Stimulated activated CD4-positive, alpha-beta T cell treated with anti-CD3 and anti-CD28 coated beads, TNF-alpha, amount 100 ng/mL, for 24 hours (primary cell): ENCODE data around the gene CPAMD8.
A peak's percentile ranks its signal among the peaks of the same experiment; 100 is the strongest.
"Not testable (repeated sequence)": the region's sequence is repeated elsewhere in the genome, so short reads cannot be mapped to it uniquely, and the experiment has no call there.

Source experiments
- DNase-seq, 3 experiments: peaks; one replicate each; pipeline ENCODE4 v3.0.0-alpha.2; 2020; ENCODE audit warnings: low read depth in 3 of 3

The CPAMD8 gene

DNA sequence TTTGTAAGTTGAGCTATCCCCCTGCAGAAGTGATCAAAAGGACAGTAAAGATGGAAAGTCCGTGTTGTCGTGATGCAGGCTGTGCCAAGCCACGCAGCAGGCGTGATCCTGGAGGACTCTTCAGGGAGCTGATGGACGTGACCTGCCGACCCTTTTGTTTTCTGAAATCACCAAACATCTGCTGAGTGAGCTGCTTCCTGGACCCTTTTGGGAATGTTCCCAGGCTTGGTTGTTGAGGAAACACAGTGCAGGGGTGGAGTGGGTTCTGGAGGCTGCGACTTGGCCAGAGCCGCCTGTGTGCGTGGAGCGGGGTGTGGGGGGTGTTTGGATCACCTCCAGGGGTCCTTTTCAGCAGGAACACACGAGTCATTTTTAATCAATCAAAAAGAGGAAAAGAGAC, 15.4 kb upstream of the CPAMD8 start:
- DNase-seq = no peak

DNA sequence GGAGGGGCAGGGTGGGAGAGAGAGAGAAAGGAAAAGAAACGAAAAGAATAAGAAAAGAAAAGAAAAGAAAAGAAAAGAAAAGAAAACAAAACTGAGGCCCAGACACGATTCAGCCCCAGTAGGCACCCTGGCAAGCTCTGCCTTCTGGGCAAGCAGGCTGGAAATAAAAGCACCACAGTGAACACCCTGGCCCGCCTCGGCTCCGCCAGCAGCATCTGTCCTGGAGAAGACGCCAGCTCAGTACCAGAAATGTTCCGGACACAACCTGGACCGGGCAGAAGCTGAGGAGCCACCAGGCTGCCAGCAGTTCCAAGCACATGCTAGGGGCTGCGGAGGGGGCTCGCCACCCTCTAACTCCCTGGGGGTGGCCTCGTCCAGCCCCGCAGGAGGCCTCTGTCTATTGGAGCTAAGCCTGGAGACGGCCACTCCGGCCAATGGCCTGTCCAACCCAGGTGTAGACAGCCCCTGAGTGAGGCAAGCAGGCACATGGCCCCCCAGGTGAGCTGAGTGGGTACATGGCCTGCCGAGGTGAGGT, 11.4 kb upstream of the CPAMD8 start:
- DNase-seq = no peak

DNA sequence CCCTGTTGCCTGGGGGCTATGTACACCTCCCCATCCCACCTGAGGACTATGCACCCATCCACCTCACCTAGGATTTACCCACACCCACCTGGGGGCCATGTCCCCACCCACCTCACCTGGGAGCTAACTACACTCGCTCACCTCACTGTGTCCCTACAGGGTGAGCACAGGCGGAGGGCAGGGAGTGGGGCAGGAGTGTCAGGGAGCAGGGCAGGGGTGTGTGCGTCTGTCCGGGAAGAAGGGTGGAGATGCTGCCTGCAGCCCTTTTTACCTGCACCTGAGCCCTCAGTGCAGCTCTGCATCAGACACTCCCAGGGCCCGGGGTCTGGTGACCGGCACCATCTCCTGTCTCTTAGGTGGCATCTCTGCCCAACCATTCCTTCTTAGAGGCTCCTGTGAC, 10.6 kb upstream of the CPAMD8 start:
- DNase-seq = no peak

DNA sequence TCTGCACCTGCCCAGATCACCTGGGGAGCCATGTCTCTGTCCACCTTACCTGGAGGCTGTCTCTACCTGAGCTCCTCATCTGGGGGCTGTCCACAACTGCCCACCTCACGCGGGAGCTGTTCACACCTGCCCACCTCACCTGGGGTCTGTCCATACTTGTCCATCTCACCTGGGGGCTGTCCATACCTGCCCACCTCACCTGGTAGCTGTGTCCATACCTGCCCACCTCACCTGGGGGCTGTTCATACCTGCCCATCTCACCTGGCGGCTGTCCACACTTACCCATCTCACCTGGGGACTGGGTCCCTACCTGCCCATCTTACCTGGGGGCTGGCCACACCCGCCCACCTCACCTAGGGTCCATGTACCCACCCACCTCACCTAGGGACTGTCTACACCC, 10.0 kb upstream of the CPAMD8 start:
- no peak for DNase-seq

DNA sequence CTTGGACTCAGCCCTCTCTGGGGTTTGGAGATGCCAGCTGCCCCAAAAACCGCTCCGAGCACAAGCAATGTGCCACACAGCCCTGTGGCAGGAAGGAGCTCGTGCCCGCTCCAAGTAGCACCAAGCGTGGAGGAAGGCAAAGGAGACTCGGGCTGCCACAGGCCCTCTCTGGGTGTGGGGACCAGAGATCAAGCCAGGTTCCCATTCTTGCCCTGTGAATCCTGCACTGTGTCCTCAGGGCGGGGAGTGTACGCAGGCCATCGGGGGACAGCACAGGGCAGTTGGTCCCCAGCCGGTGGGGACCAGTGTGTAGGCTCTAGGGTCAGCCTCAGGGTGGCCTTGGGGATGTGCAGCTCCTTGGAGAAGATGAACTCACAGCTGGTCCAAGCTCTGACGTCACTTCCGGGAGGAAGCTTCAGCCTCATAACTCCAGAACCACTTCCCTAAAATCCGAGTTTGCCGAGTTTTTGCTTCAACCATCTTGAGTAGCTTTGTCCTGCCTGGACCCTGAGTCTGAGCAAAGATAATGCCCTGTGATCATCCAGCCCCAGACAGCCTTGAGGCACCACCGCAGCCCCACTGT, 9.3 kb upstream of the CPAMD8 start:
- no peak for DNase-seq

DNA sequence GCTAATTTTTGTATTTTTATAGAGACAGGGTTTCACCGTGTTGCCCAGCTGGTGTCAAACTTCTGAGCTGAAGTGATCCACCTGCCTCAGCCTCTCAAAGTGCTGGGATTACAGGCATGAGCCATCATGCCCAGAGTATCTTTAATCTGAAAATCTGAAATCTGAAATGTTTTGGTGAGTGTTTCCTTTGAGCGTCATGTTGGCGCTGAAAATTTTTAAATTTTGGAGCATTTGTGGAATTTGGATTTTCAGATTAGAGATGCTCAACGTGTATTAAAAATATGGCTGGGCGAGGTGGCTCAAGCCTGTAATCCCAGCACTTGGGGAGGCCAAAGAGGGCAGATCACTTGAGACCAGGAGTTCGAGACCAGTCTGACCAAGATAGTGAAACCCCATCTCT, 5.1 kb upstream of the CPAMD8 start:
- DNase-seq = no peak

DNA sequence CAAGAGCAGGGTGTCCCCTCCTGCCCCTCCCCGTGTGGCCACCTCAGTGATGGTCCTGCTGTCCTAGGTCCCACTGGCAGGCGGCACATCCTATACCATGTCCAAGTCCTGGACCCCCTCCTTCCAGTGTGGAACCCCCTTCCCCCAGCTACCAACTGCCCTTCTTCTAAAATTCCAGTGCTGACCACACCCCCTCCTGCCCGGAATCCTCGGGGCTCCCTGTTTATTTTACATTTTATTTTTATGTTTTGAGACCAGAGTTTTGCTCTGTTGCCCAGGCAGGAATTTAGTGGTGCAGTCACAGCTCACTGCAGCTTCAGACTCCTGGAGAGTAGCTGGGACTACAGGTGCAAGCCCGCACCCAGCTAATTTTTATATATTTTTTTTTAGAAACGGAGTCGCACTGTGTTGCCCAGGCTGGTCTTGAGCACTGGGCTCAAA, 945 bp upstream of the CPAMD8 start:
- DNase-seq = no peak

DNA sequence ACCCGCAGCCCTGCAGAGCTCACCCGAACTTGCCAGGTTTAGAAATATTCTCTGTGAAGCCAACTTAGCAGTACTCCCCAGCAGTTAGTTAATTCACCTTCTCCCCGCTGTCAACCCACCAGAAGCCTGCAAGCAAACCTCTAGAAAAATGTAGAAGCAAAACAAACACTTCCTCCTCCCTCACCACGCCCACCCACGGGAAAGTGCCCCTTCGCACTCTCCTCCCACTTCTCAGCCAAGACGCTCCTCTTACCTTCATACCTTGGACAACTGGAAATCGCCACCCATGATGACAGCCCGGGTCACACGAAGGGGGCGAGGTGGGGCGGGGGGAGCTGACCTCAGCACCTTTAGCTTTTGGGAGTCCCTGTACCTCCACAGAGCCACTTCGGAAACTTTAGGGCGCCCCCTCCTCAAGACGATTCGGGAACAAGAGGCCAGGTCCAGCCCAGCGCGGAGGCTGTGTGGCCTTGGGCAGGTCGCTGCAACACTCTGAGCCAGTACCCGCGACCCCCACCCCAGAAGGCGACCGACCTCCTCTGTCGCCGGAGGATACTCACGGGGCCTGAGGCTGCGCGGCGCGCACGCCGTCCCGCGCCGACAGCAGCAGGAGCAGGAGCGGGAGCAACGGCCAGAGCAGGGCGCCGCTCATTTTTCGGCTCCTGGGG, 485 bp downstream of the CPAMD8 start:
- DNase-seq = peak in 1 of 3 experiments; percentile 9

DNA sequence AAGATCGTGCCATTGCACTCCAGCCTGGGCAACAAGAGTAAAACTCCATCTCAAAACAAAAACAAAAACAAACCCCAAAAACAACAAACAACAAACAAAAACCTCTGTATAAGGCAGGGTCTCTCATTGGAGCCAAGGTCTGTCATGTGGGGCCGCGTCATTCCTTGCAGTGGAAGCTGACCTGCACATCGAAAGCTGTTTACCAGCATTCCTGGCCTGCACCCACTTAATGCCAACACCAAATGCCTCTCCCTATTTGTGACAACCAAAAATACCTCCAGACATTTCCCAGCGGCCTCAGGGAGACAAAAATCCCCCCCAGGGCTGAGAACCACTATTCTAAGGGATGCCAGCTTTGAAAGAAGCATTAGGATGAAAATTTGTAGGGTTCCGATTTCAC, 1.2 kb downstream of the CPAMD8 start:
- DNase-seq = no peak

DNA sequence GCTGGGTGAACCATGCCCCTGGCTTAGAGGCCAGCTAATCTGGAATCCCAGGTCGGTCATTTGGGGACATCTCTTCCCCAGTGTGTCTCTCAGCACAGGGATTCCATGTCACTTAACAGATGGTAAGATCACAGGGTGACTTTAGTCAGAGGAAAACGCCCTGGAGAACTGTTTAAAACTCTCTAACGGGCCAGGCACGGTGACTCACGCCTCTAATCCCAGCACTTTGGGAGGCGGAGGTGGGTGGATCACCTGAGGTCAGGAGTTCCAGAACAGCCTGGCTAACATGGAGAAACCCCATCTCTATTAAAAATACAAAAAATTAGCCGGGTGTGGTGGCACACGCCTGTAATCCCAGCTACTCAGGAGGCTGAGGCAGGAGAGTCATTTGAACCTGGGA, 1.7 kb downstream of the CPAMD8 start:
- DNase-seq = not testable (repeated sequence)

DNA sequence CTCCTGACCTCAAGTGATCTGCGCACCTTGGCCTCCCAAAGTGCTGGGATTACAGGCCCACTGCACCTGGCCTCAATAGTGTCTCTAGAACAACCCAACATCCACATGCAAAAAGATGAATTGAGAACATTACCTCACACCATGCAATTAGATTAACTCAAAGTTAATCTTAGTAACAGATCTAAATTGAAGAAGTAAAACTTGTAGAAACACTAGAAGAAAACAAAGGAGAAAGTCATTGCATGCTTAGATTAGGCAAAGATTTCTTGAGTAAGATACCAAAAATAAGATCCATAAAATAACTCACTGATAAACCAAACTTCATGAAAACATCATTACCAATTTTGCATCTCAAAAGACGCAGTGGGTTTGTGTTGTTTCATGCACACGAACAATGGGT, 2.8 kb downstream of the CPAMD8 start:
- no peak for DNase-seq

DNA sequence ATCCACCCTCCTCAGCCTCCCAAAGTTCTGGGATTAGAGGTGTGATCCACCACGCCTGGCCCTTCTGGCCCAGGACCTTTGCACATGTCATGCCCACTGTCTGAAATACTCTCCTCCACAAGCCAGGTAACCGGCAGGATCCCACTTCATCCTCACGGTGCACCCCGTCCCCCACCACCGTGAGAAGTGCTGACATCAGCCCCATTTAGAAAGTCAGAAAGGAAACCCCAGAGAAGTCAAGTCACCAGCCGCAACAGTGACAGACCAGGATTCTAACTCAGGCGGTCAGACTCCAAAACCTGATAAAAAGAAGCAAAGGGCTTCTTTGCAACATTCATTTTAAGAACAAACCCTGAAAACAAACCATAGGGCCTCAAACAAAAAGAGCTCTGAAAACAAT, 3.9 kb downstream of the CPAMD8 start:
- DNase-seq = no peak

DNA sequence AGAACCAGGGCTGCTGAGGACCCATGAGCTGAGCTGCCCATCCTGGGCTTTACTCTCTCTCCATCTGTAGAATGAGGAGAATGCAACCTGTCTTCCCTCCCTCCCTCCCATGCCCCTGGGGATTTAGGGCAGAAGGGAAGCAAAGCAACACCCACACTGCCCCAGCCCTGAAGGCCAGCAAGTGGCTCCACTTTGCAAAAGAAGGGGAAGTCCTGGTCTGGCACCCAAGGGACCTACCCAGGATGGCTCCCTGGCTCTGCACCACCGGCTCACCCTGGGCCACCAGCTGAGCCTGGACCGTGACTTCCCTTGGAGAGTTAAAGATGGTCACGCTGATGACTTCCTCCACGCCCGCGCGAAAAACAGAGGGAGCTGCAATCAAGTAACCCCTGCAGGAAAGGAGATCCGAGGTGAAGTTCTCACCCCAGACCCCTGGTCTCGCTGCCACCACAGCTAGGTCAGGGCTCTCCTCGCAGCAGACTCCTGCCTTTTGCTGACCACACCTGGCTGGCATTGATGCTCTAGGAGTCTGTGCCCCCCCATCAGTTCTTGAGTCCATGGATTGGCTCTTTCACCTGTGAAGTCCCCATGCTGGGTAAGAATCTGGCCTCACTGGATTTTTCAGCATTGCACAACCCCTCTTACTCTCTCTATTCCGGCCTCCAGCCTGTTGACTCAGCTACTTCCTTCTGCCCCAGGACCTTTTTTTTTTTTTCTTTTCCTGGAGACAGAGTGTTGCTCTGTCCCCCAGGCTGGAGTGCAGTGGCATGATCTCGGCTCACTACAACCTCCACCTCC, 4.6 kb downstream of the CPAMD8 start:
- DNase-seq = no peak

DNA sequence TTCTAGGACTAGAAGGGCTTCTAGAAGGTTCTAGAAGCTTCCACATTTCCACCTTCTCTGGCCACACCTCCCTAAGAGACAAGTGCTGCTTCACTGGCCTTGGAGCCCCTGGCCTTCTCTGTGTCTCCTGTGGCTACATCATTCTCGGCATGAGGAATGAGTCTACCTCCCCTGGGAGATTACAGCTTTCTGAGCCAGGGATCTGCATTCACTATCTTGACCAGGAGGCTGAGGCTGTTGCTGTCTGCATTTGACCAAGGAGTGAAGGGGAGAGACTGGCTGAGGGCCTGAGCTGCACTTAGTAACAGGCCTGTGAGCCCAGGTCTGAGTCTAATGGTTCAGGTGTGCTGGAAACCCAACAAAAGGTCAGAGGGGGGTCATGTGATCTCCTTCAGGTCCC, 5.3 kb downstream of the CPAMD8 start:
- DNase-seq = no peak

DNA sequence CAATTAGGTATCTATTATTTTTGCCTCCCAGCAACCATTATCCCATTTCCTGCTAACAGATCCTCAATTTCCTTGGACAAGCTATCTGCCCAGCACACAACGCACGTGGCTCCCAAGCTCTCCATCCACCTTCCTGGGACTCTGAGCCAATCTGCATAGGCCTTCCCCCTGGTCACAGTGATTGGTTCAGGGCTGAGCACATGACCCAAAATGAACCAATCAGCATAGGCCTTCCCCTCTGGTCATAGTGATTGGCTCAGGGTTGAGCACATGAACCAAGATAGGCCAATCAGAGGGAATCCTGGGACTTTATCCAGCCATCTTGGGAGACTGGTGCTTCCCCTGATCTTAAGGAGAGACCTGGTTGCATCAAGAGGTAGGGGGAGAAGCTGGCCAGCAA, 5.8 kb downstream of the CPAMD8 start:
- DNase-seq = no peak

DNA sequence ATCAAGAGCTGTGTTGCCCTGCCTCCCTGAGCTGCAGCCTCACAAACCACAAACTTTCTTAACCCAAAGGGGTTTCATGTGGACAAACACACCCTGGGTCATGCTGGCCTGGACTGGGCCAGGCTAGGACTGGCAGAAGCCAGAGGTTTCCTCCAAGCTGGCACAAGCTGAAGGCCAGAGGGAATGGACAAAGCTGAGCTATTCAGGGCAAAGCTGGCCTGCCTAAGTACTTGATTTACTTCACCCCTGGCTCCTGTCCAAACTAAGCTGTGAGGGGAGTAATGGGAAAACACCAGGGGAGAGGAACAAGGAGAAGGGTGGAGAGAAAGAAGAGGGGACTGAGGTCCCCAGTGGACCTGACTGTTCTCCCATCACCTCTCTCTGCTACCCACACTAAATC, 6.2 kb downstream of the CPAMD8 start:
- DNase-seq = no peak

DNA sequence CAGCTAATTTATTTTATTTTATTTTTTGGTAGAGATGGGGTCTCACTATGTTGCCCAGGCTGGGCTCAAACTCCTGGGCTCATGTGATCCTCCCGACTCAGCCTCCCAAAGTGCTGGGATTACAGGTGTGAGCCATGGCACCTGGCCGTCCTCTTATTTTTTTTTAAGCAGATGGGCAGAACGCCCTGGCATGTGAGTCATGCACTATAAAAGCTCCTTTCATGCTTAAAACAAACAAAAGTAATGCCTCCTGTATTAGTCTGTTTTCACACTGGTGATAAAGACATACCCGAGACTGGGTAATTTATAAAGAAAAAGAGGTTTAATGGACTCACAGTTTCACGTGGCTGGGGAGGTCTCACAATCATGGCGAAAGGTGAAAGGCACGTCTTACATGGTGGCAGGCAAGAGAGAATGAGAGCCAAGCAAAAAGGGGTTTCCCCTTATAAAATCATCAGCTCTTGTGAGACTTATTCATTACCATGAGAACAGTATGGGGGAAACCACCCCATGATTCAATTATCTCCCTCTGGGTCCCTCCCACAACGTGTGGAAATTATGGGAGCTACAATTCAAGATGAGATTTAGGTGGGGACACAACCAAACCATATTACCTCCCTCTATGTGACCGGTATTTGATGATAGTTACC, 12.3 kb downstream of the CPAMD8 start:
- not testable (repeated sequence) for DNase-seq

DNA sequence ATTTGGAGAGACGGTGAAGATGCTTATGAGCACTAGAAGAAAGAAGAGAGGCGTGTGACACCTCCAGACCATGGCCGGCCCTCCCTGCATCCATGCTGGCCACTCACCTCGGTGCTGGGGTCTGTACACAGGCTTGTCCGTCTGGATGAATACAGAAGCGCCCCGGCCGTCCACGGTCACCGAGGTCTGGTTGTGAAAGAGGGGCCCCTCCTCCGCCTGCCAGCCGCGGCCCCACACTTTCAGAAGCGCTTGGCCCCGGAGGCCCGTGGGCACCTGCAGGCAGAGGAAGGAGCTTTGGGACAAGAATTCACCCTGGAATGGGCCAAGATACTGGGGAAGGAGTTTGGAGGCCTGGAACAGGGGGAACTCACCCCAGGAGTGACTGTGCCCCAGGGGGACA, 15.1 kb downstream of the CPAMD8 start:
- no peak for DNase-seq

DNA sequence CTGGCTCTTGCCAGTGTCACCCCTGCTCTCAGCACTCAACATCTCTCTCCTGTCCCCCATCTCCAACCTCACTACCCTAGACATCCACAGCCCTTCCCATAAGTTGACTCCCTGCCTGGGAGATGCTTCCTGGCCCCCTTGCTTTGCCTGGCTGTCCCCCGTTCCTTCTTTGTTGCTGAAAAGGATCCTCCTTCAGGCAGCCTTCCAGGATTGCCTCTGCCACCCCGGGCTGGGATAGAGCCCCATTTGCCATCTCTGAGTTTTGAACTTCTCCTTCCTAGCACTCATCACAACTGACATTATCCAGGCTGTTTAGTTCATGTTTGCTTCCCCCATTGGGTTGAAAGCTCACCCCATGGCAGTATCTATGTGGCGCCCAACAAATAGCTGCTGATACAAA, 20.0 kb downstream of the CPAMD8 start:
- DNase-seq = no peak

DNA sequence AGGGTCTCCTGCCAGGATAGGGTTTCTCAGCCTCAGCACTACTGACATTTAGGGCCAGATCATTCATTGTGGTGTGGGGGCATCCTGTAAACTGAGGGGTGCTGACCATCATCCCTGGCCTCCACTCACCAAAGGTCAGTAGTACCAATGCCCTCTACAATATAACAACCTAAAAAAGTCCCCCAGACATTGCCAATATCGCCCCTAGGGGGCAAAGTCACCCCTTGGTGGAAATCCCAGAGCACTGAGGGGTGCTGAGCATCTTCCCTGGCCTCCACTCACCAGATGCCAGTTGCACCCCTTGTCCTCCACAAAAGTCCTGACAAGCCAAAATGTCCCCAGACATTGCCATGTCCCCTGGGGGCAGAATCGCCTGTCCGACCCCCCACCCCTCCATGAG, 21.6 kb downstream of the CPAMD8 start:
- DNase-seq = no peak

DNA sequence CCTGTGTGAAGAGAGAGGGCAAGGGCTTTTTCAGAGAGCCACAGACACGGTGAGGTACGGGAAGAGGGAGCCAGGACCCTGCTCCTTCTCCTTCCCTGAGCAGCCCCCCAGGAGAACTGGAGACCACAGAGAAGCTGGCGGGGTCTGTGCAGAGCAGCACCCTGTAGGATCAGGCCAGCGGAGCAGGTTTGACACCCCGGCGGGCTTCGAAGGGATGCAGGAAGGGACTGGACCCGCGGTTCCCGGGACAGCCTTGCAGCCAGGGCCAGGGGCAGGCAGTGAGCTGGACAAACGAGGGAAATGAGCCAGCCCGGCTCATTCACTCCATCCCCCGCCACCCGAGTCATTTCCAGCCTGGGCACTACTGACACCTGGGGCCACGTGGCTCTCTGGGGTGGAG, 22.2 kb downstream of the CPAMD8 start:
- DNase-seq = no peak

DNA sequence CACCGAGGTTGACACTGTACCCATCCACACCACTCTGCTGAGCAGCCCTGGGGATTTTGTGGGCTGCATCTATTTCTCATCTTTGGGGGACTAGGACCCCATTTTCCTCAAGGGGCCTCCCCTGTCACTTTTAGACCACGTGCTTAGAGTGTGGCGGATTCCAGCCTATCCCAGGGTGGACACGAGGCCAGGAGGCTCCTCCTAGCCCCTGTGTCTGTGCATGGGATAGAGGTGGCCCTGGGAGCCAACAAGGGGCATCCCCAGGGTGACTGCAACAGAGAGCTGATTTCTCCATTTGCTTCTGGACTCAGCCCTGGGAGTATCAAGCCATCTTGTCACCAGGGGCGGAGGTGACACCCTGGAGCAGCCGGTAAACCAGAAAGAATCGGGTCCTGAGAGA, 24.2 kb downstream of the CPAMD8 start:
- no peak for DNase-seq
